ENCODE results near the gene FAAP20.

DNA sequence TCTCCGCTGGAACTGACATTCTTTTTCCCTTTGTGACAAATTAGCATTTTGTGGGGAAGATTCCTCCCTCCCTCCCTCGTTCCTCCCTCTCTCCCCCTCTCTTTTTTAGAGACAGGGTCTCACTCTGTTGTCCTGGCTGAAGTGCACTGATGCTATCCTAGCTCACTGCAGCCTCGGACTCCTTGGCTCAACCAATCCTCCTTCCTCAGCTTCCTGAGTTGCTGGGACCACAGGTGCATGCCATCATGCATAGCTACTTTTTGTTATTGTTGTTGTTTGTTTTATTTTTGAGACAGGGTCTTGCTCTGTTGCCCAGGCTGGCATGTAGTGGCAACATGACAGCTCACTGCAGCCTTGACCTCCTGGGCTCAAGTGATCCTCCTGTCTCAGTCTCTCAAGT is 26.7 kb upstream of the FAAP20 start:
- TF ChIP-seq, protein P1, sequence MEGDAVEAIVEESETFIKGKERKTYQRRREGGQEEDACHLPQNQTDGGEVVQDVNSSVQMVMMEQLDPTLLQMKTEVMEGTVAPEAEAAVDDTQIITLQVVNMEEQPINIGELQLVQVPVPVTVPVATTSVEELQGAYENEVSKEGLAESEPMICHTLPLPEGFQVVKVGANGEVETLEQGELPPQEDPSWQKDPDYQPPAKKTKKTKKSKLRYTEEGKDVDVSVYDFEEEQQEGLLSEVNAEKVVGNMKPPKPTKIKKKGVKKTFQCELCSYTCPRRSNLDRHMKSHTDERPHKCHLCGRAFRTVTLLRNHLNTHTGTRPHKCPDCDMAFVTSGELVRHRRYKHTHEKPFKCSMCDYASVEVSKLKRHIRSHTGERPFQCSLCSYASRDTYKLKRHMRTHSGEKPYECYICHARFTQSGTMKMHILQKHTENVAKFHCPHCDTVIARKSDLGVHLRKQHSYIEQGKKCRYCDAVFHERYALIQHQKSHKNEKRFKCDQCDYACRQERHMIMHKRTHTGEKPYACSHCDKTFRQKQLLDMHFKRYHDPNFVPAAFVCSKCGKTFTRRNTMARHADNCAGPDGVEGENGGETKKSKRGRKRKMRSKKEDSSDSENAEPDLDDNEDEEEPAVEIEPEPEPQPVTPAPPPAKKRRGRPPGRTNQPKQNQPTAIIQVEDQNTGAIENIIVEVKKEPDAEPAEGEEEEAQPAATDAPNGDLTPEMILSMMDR (IDR thresholded peaks at IDR 0.05): no peak
- TF ChIP-seq KAT7 (CRISPR knock-in tag; IDR thresholded peaks at IDR 0.05; ENCODE audit: borderline replicate concordance): no peak
- TF ChIP-seq CBFB (CRISPR knock-in tag; IDR thresholded peaks at IDR 0.05; ENCODE audit: low read depth): no peak
- TF ChIP-seq SP1 (CRISPR knock-in tag; conservative IDR thresholded peaks at IDR 0.05): no peak
- no peak for TF ChIP-seq ZNF263 (CRISPR knock-in tag; IDR thresholded peaks at IDR 0.05; ENCODE audit: low read depth)
- TF ChIP-seq NR3C1 (CRISPR knock-in tag; conservative IDR thresholded peaks at IDR 0.05; ENCODE audit: low read depth): no peak
- TF ChIP-seq, protein P2, sequence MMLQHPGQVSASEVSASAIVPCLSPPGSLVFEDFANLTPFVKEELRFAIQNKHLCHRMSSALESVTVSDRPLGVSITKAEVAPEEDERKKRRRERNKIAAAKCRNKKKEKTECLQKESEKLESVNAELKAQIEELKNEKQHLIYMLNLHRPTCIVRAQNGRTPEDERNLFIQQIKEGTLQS (CRISPR knock-in tag; conservative IDR thresholded peaks at IDR 0.05): no peak
- TF ChIP-seq, protein P3, sequence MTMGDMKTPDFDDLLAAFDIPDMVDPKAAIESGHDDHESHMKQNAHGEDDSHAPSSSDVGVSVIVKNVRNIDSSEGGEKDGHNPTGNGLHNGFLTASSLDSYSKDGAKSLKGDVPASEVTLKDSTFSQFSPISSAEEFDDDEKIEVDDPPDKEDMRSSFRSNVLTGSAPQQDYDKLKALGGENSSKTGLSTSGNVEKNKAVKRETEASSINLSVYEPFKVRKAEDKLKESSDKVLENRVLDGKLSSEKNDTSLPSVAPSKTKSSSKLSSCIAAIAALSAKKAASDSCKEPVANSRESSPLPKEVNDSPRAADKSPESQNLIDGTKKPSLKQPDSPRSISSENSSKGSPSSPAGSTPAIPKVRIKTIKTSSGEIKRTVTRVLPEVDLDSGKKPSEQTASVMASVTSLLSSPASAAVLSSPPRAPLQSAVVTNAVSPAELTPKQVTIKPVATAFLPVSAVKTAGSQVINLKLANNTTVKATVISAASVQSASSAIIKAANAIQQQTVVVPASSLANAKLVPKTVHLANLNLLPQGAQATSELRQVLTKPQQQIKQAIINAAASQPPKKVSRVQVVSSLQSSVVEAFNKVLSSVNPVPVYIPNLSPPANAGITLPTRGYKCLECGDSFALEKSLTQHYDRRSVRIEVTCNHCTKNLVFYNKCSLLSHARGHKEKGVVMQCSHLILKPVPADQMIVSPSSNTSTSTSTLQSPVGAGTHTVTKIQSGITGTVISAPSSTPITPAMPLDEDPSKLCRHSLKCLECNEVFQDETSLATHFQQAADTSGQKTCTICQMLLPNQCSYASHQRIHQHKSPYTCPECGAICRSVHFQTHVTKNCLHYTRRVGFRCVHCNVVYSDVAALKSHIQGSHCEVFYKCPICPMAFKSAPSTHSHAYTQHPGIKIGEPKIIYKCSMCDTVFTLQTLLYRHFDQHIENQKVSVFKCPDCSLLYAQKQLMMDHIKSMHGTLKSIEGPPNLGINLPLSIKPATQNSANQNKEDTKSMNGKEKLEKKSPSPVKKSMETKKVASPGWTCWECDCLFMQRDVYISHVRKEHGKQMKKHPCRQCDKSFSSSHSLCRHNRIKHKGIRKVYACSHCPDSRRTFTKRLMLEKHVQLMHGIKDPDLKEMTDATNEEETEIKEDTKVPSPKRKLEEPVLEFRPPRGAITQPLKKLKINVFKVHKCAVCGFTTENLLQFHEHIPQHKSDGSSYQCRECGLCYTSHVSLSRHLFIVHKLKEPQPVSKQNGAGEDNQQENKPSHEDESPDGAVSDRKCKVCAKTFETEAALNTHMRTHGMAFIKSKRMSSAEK (CRISPR knock-in tag; IDR thresholded peaks at IDR 0.05; ENCODE audit: borderline replicate concordance): no peak
- TF ChIP-seq NR1H2 (CRISPR knock-in tag; IDR thresholded peaks at IDR 0.05): no peak
- TF ChIP-seq, protein P4, sequence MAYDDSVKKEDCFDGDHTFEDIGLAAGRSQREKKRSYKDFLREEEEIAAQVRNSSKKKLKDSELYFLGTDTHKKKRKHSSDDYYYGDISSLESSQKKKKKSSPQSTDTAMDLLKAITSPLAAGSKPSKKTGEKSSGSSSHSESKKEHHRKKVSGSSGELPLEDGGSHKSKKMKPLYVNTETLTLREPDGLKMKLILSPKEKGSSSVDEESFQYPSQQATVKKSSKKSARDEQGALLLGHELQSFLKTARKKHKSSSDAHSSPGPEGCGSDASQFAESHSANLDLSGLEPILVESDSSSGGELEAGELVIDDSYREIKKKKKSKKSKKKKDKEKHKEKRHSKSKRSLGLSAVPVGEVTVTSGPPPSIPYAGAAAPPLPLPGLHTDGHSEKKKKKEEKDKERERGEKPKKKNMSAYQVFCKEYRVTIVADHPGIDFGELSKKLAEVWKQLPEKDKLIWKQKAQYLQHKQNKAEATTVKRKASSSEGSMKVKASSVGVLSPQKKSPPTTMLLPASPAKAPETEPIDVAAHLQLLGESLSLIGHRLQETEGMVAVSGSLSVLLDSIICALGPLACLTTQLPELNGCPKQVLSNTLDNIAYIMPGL (CRISPR knock-in tag; IDR thresholded peaks at IDR 0.05): no peak
- TF ChIP-seq SMAD4 (CRISPR knock-in tag; IDR thresholded peaks at IDR 0.05): no peak
- TF ChIP-seq TP53 (CRISPR knock-in tag; IDR thresholded peaks at IDR 0.05): no peak

All from WTC11 (cell line).